ENCODE data around the gene PDE4B. TPM values are rescaled to one million over a fixed set of nuclear protein-coding genes. Genes with fewer than 3 reads are reported as not detected.

PDE4B gene
- polyA plus RNA-seq, 1 donor (not counting 4 experiments of a cell fraction or from before 2014, with no cell fraction given), result 0.29 TPM

- H3K9me1 ChIP-seq (ENCODE audit: control insufficient read depth, extremely low read depth, insufficient read depth, low read length), result no peaks in the 10 kb centered on the region
- no peak overlapping the region for H3K27ac ChIP-seq (ENCODE audit: control insufficient read depth, insufficient read depth, low read length)
- H2AFZ ChIP-seq (ENCODE audit: control insufficient read depth, low read length), result no peak overlapping the region
- TF ChIP-seq EZH2 (IDR thresholded peaks at IDR 0.05; ENCODE audit: low read length), result no peak
- TF ChIP-seq, protein P1, sequence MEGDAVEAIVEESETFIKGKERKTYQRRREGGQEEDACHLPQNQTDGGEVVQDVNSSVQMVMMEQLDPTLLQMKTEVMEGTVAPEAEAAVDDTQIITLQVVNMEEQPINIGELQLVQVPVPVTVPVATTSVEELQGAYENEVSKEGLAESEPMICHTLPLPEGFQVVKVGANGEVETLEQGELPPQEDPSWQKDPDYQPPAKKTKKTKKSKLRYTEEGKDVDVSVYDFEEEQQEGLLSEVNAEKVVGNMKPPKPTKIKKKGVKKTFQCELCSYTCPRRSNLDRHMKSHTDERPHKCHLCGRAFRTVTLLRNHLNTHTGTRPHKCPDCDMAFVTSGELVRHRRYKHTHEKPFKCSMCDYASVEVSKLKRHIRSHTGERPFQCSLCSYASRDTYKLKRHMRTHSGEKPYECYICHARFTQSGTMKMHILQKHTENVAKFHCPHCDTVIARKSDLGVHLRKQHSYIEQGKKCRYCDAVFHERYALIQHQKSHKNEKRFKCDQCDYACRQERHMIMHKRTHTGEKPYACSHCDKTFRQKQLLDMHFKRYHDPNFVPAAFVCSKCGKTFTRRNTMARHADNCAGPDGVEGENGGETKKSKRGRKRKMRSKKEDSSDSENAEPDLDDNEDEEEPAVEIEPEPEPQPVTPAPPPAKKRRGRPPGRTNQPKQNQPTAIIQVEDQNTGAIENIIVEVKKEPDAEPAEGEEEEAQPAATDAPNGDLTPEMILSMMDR (optimal IDR thresholded peaks at IDR 0.05 in 1 of 3, IDR thresholded peaks at IDR 0.05 in 1 of 3, conservative IDR thresholded peaks at IDR 0.05 in 1 of 3; ENCODE audit: extremely low read depth in 1 of 3, insufficient read depth in 2 of 3, low read length in 3 of 3), result no peak
- H3K9ac ChIP-seq (ENCODE audit: control insufficient read depth, extremely low read depth, insufficient read depth, low read length), result no peak overlapping the region
- no peaks in the 10 kb centered on the region for H3K4me1 ChIP-seq (ENCODE audit: control insufficient read depth, extremely low read depth, insufficient read depth, low read length)
- dilution Hi-C loops (cut with MboI; ENCODE audit: extremely low pct_ligation_motif_present, low sequenced_read_pairs), result no loop called here
- H3K9me3 ChIP-seq (ENCODE audit: control insufficient read depth, low read depth, low read length), result no peaks in the 10 kb centered on the region
- H4K20me1 ChIP-seq (ENCODE audit: control insufficient read depth, extremely low read depth, insufficient read depth, low read length), result no peaks in the 10 kb centered on the region
- no peak for FAIRE-seq
- DNase-seq (ENCODE audit: low read depth, low spot score), result no peak
- H3K4me2 ChIP-seq (ENCODE audit: control insufficient read depth, extremely low read depth, insufficient read depth, low read depth, low read length), result no peak overlapping the region
- no peaks in the 10 kb centered on the region for H3K79me2 ChIP-seq (ENCODE audit: control insufficient read depth, insufficient read depth, low read length)
- H3K4me3 ChIP-seq (ENCODE audit: control insufficient read depth in 2 of 3, extremely low read depth in 1 of 3, insufficient read depth in 2 of 3, low read depth in 1 of 3, low read length in 3 of 3), result no peak overlapping the region
- no peaks in the 10 kb centered on the region for H3K36me3 ChIP-seq (ENCODE audit: control insufficient read depth in 2 of 2, extremely low read depth in 1 of 2, insufficient read depth in 2 of 2, low read length in 2 of 2)
- H3K27me3 ChIP-seq (ENCODE audit: control insufficient read depth, extremely low read depth, insufficient read depth, low read length), result no peaks in the 10 kb centered on the region
Measured at GRCh38 chr1:66415281-66415680, 622.6 kb downstream of the PDE4B start.

GRCh38 chr1:66415866-66416265, 623.2 kb downstream of the PDE4B start:
- H3K27me3 ChIP-seq (ENCODE audit: control insufficient read depth, extremely low read depth, insufficient read depth, low read length), result no peaks in the 10 kb centered on the region
- H3K4me2 ChIP-seq (ENCODE audit: control insufficient read depth, extremely low read depth, insufficient read depth, low read depth, low read length), result no peak overlapping the region
- no peak overlapping the region for H2AFZ ChIP-seq (ENCODE audit: control insufficient read depth, low read length)
- no peak overlapping the region for H3K4me3 ChIP-seq (ENCODE audit: control insufficient read depth in 2 of 3, extremely low read depth in 1 of 3, insufficient read depth in 2 of 3, low read depth in 1 of 3, low read length in 3 of 3)
- H3K36me3 ChIP-seq (ENCODE audit: control insufficient read depth in 2 of 2, extremely low read depth in 1 of 2, insufficient read depth in 2 of 2, low read length in 2 of 2), result no peaks in the 10 kb centered on the region
- FAIRE-seq (no peak), DNase-seq (ENCODE audit: low read depth, low spot score) (no peak)
- no peak overlapping the region for H3K9ac ChIP-seq (ENCODE audit: control insufficient read depth, extremely low read depth, insufficient read depth, low read length)
- no peaks in the 10 kb centered on the region for H3K79me2 ChIP-seq (ENCODE audit: control insufficient read depth, insufficient read depth, low read length)
- TF ChIP-seq EZH2 (IDR thresholded peaks at IDR 0.05; ENCODE audit: low read length), result no peak
- TF ChIP-seq, protein P1 (optimal IDR thresholded peaks at IDR 0.05 in 1 of 3, IDR thresholded peaks at IDR 0.05 in 1 of 3, conservative IDR thresholded peaks at IDR 0.05 in 1 of 3; ENCODE audit: extremely low read depth in 1 of 3, insufficient read depth in 2 of 3, low read length in 3 of 3), result no peak
- no peak overlapping the region for H3K27ac ChIP-seq (ENCODE audit: control insufficient read depth, insufficient read depth, low read length)
- H3K4me1 ChIP-seq (ENCODE audit: control insufficient read depth, extremely low read depth, insufficient read depth, low read length), result no peaks in the 10 kb centered on the region
- dilution Hi-C loops (cut with MboI; ENCODE audit: extremely low pct_ligation_motif_present, low sequenced_read_pairs), result no loop called here
- no peaks in the 10 kb centered on the region for H3K9me1 ChIP-seq (ENCODE audit: control insufficient read depth, extremely low read depth, insufficient read depth, low read length)
- H4K20me1 ChIP-seq (ENCODE audit: control insufficient read depth, extremely low read depth, insufficient read depth, low read length), result no peaks in the 10 kb centered on the region
- no peaks in the 10 kb centered on the region for H3K9me3 ChIP-seq (ENCODE audit: control insufficient read depth, low read depth, low read length)

Data from keratinocyte (primary cell).